Neural cell (in vitro differentiated cells): ENCODE data around the gene GBP5. TPM values are rescaled to one million over a fixed set of nuclear protein-coding genes. Genes with fewer than 3 reads are reported as not detected.

Source experiments
- H2AFZ ChIP-seq: fragments of 200-600, 300-800 bp; sonication (generic), shearing (Covaris generic); 2 replicates; pipeline ENCODE4 v1.6.0; 2014; ENCODE audit warnings: low read depth, mild to moderate bottlenecking, antibody characterized with exemption, low read length, moderate library complexity
- H3F3A ChIP-seq: fragments of 200-600 bp; shearing (Covaris generic); 2 replicates; pipeline ENCODE4 v1.6.1; 2016; ENCODE audit warnings: mild to moderate bottlenecking, moderate library complexity, mixed read lengths, antibody characterized with exemption, low read length; ENCODE audit not compliant: insufficient read depth, poor library complexity, severe bottlenecking
- H3K27ac ChIP-seq: fragments of 200-600, 300-800 bp; sonication (generic), shearing (Covaris generic); 2 replicates; pipeline ENCODE4 v1.5.1; 2014; ENCODE audit warnings: mild to moderate bottlenecking, low read length, moderate library complexity
- H3K27me3 ChIP-seq: fragments of 300-800, 200-600 bp; sonication (generic), shearing (Covaris generic); 2 replicates; pipeline ENCODE4 v1.6.0; 2014; ENCODE audit warnings: mild to moderate bottlenecking, low read depth, low read length, moderate library complexity; ENCODE audit not compliant: insufficient read depth
- H3K36me3 ChIP-seq: fragments of 300-800, 200-600 bp; sonication (generic), shearing (Covaris generic); 2 replicates; pipeline ENCODE4 v1.5.1; 2014; ENCODE audit warnings: mild to moderate bottlenecking, antibody characterized with exemption, low read length, moderate library complexity; ENCODE audit not compliant: insufficient read depth
- H3K4me2 ChIP-seq: fragments of 300-800, 200-600 bp; sonication (generic), shearing (Covaris generic); 2 replicates; pipeline ENCODE4 v1.6.0; 2014; ENCODE audit warnings: mild to moderate bottlenecking, low read length
- H3K4me3 ChIP-seq: fragments of 300-800, 200-600 bp; sonication (generic), shearing (Covaris generic); 2 replicates; pipeline ENCODE4 v1.5.1; 2014; ENCODE audit warnings: mild to moderate bottlenecking, low read length, moderate library complexity
- H3K79me2 ChIP-seq: fragments of 200-600 bp; shearing (Covaris generic); replicated peaks from 2 replicates; pipeline ENCODE4 v1.6.0; 2014; ENCODE audit warnings: mild to moderate bottlenecking, low read length, moderate library complexity; ENCODE audit not compliant: insufficient read depth
- H3K9ac ChIP-seq: fragments of 300-800, 200-600 bp; sonication (generic), shearing (Covaris generic); 2 replicates; pipeline ENCODE4 v1.6.1; 2016; ENCODE audit warnings: mild to moderate bottlenecking, low read length, mixed read lengths
- H3K9me2 ChIP-seq: fragments of 200-600 bp; shearing (Covaris generic); 2 replicates; pipeline ENCODE4 v1.6.1; 2016; ENCODE audit warnings: mild to moderate bottlenecking, low read length, mixed read lengths; ENCODE audit not compliant: insufficient read depth
- H3K9me3 ChIP-seq: fragments of 200-600, 300-800 bp; sonication (generic), shearing (Covaris generic); 2 replicates; pipeline ENCODE4 v1.6.1; 2016; ENCODE audit warnings: mild to moderate bottlenecking, mixed run types, low read length, moderate library complexity, mixed read lengths
- H4K20me1 ChIP-seq: fragments of 200-600 bp; shearing (Covaris generic); 2 replicates; pipeline ENCODE4 v1.6.1; 2016; ENCODE audit warnings: mild to moderate bottlenecking, mixed run types; ENCODE audit not compliant: insufficient read depth
- EP300 ChIP-seq: fragments of 450-650 bp; conservative IDR thresholded peaks from 2 replicates; pipeline ENCODE4 v1.6.1; 2014; ENCODE audit warnings: antibody characterized with exemption, mild to moderate bottlenecking, moderate library complexity; ENCODE audit not compliant: poor library complexity, severe bottlenecking
- EZH2 ChIP-seq: fragments of 200-600, 300-800 bp; shearing (Covaris generic), sonication (generic); IDR thresholded peaks from 2 replicates; pipeline ENCODE4 v1.6.1; 2014; ENCODE audit warnings: antibody characterized with exemption, low read length, borderline replicate concordance, mild to moderate bottlenecking; ENCODE audit not compliant: insufficient read depth, poor library complexity, severe bottlenecking
- MXI1 ChIP-seq: fragments of 450-650 bp; conservative IDR thresholded peaks from 2 replicates; pipeline ENCODE4 v1.6.1; 2014; ENCODE audit warnings: antibody characterized with exemption, mild to moderate bottlenecking; ENCODE audit not compliant: poor library complexity, severe bottlenecking
- POLR2AphosphoS5 ChIP-seq: IDR thresholded peaks from 2 replicates; pipeline ENCODE4 v1.6.1; 2012
- RAD21 ChIP-seq: fragments of 450-650 bp; conservative IDR thresholded peaks from 2 replicates; pipeline ENCODE4 v1.6.1; 2014; ENCODE audit warnings: antibody characterized with exemption, mild to moderate bottlenecking, moderate library complexity
- SMC3 ChIP-seq: fragments of 450-650 bp; conservative IDR thresholded peaks from 2 replicates; pipeline ENCODE4 v1.6.1; 2014; ENCODE audit warnings: antibody characterized with exemption, mild to moderate bottlenecking, moderate library complexity; ENCODE audit not compliant: poor library complexity
- TAF1 ChIP-seq: IDR thresholded peaks from 2 replicates; pipeline ENCODE4 v1.6.1; 2012; ENCODE audit warnings: low read depth
- polyA plus RNA-seq: library from polyadenylated mRNA; depleted of rRNA; stranded (reverse); fragments of >200 nt; gene quantifications from 2 replicates; pipeline ENCODE4 v1.2.3, GENCODE V29; 2014
- TF ChIP-seq, protein P1 (sequence below): IDR thresholded peaks from 2 replicates; pipeline ENCODE4 v1.6.1; 2012; ENCODE audit warnings: borderline replicate concordance
- TF ChIP-seq, protein P2 (sequence below): fragments of 450-650 bp; IDR thresholded peaks from 2 replicates; pipeline ENCODE4 v1.5.1; 2014; ENCODE audit warnings: antibody characterized with exemption, mild to moderate bottlenecking, moderate library complexity; ENCODE audit not compliant: poor library complexity, severe bottlenecking

The GBP5 gene
- polyA plus RNA-seq, 1 donor from 2014 or later = not detected

DNA sequence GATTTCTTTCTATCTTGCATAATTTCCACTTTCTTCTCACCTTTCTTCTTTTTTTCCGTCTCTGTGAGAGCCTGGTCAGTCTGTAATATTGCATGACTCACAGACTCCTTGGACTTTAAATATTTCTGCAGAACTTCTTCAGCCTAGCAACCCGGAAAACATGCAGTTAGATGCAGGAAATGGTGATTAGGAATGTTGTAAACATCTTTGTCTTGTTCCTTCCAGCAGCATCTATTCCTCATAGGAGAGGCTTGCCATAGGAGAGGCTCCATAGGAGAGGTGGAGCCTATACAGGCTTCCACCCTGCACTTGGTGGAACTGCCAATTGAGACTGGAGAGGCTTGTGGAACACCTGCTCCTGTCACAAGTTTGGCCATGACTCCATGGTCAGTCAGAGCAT, 10.0 kb downstream of the GBP5 start:
- no peak overlapping the region for H3K4me2 ChIP-seq
- TF ChIP-seq, protein P1, sequence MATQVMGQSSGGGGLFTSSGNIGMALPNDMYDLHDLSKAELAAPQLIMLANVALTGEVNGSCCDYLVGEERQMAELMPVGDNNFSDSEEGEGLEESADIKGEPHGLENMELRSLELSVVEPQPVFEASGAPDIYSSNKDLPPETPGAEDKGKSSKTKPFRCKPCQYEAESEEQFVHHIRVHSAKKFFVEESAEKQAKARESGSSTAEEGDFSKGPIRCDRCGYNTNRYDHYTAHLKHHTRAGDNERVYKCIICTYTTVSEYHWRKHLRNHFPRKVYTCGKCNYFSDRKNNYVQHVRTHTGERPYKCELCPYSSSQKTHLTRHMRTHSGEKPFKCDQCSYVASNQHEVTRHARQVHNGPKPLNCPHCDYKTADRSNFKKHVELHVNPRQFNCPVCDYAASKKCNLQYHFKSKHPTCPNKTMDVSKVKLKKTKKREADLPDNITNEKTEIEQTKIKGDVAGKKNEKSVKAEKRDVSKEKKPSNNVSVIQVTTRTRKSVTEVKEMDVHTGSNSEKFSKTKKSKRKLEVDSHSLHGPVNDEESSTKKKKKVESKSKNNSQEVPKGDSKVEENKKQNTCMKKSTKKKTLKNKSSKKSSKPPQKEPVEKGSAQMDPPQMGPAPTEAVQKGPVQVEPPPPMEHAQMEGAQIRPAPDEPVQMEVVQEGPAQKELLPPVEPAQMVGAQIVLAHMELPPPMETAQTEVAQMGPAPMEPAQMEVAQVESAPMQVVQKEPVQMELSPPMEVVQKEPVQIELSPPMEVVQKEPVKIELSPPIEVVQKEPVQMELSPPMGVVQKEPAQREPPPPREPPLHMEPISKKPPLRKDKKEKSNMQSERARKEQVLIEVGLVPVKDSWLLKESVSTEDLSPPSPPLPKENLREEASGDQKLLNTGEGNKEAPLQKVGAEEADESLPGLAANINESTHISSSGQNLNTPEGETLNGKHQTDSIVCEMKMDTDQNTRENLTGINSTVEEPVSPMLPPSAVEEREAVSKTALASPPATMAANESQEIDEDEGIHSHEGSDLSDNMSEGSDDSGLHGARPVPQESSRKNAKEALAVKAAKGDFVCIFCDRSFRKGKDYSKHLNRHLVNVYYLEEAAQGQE = no peak

DNA sequence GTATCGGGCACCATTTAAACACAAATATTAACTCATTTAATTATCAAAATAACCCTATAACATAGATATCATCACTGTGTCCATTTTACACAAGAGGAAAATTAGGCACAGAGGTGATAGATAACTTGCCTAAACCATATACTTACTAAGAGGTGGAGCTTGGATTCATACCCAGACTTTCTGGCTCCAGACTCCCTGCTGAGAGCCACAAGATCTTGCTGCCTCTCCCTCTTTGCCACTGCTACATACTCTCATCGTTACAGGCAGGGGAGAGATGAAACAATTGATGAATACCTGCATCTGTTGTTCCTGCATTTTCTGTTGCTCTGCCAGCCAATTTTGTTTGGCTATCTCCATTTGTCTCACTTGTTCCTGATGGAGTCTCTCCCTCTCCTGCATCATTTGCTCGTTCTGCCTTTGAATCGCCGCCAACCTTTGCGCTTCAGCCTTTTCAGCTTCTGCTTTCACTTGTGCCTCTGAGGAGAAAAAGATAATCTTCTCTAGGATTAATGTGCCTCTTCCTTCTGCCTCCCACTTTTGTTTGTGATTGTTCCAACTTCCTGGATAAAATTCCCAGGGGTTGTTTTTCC, 10.6 kb downstream of the GBP5 start:
- H3K27ac ChIP-seq = no peak overlapping the region
- H3K79me2 ChIP-seq = no peaks in the 10 kb centered on the region
- H2AFZ ChIP-seq = no peak overlapping the region
- no peaks in the 10 kb centered on the region for H3K36me3 ChIP-seq
- no peak overlapping the region for H3K9ac ChIP-seq
- TF ChIP-seq EP300 (no peak), MXI1 (no peak), RAD21 (no peak), POLR2AphosphoS5 (no peak), SMC3 (no peak), TAF1 (no peak), EZH2 (no peak)
- TF ChIP-seq, protein P1 = no peak
- TF ChIP-seq, protein P2, sequence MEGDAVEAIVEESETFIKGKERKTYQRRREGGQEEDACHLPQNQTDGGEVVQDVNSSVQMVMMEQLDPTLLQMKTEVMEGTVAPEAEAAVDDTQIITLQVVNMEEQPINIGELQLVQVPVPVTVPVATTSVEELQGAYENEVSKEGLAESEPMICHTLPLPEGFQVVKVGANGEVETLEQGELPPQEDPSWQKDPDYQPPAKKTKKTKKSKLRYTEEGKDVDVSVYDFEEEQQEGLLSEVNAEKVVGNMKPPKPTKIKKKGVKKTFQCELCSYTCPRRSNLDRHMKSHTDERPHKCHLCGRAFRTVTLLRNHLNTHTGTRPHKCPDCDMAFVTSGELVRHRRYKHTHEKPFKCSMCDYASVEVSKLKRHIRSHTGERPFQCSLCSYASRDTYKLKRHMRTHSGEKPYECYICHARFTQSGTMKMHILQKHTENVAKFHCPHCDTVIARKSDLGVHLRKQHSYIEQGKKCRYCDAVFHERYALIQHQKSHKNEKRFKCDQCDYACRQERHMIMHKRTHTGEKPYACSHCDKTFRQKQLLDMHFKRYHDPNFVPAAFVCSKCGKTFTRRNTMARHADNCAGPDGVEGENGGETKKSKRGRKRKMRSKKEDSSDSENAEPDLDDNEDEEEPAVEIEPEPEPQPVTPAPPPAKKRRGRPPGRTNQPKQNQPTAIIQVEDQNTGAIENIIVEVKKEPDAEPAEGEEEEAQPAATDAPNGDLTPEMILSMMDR = no peak
- H3K9me3 ChIP-seq = no peaks in the 10 kb centered on the region
- no peaks in the 10 kb centered on the region for H4K20me1 ChIP-seq
- H3K4me3 ChIP-seq = no peak overlapping the region
- no peaks in the 10 kb centered on the region for H3K27me3 ChIP-seq
- no peaks in the 10 kb centered on the region for H3K9me2 ChIP-seq
- no peaks in the 10 kb centered on the region for H3F3A ChIP-seq
- no peak overlapping the region for H3K4me2 ChIP-seq

More for the DNA sequence above, 10.0 kb downstream of the GBP5 start:
- no peak overlapping the region for H2AFZ ChIP-seq
- H4K20me1 ChIP-seq = no peaks in the 10 kb centered on the region
- H3K27ac ChIP-seq = no peak overlapping the region
- no peaks in the 10 kb centered on the region for H3K79me2 ChIP-seq
- H3K9me3 ChIP-seq = no peaks in the 10 kb centered on the region
- no peaks in the 10 kb centered on the region for H3K36me3 ChIP-seq
- no peak overlapping the region for H3K4me3 ChIP-seq
- H3K9me2 ChIP-seq = no peaks in the 10 kb centered on the region
- no peak overlapping the region for H3K9ac ChIP-seq
- no peaks in the 10 kb centered on the region for H3K27me3 ChIP-seq
- no peaks in the 10 kb centered on the region for H3F3A ChIP-seq
